Mucosa of rectum (tissue), 2 donors: ENCODE measurements around the gene VWF.
A peak's percentile ranks its signal among the peaks of the same experiment; 100 is the strongest.

Experiments
- H3K27ac ChIP-seq, 2 donors: one replicate each; pipeline ENCODE4 v1.7.0; 2013; ENCODE audit warnings: inconsistent platforms in 2 of 2, low read depth in 2 of 2, low read length in 2 of 2
- H3K27me3 ChIP-seq, 2 donors: one replicate each; pipeline ENCODE4 v1.7.0; 2013; ENCODE audit warnings: low read length in 2 of 2; ENCODE audit not compliant: control insufficient read depth in 2 of 2, insufficient read depth in 2 of 2
- H3K36me3 ChIP-seq, 2 donors: one replicate each; pipeline ENCODE4 v1.7.0; 2013; ENCODE audit warnings: low read length in 2 of 2; ENCODE audit not compliant: control insufficient read depth in 2 of 2, insufficient read depth in 2 of 2
- H3K4me1 ChIP-seq, 2 donors: one replicate each; pipeline ENCODE4 v1.7.0; 2013; ENCODE audit warnings: low read length in 2 of 2, mild to moderate bottlenecking in 1 of 2; ENCODE audit not compliant: control insufficient read depth in 2 of 2, insufficient read depth in 2 of 2
- H3K4me3 ChIP-seq, 2 donors: one replicate each; pipeline ENCODE4 v1.7.0; 2013; ENCODE audit warnings: low read length in 2 of 2
- H3K9ac ChIP-seq, 2 donors: one replicate each; pipeline ENCODE4 v1.7.0; 2013; ENCODE audit warnings: low read length in 2 of 2, low read depth in 1 of 2, mild to moderate bottlenecking in 1 of 2
- H3K9me3 ChIP-seq, 2 donors: one replicate each; pipeline ENCODE4 v1.7.0; 2013; ENCODE audit warnings: low read length in 2 of 2; ENCODE audit not compliant: control insufficient read depth in 2 of 2
- donor health status: healthy.
- donor health status: Normal muscosa, but diverticular disease.

Gene VWF

DNA sequence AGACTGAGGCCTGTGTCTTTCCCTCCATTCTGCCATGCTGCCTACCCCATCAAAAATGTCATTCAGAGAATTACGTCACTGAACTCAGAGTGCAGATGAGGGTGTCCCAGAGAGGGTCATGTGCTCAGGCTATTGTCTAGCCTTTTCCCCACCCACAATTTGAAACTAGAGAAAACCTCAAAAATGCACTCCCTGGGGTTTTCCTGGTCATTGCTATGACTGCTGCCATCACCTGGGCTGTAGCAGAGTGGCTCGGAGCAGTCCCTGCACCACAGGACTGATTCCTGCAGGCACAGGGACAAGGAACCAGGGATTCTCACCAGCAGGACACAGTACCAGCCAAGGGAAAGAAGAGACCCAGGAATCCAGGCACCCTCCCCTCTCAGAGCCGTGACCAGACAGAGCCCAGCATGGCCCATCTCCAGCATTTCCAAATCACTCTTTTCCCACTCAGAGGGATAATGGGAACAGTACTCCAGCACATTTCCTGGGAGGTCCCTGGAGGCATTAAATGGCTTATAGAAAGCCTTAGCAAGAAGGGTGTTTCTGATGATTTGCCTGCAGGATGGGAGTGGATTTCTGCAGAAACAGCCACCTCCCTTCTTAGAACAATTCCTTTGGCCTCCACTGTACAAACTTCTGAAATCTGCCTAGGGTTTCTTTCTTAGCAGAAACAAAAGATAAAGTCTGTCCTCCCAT is 45.9 kb downstream of the VWF start:
- H3K4me1 ChIP-seq: peaks cover 0 to 11% of the 10 kb centered on the region in 2 donors
- no peak overlapping the region for H3K27ac ChIP-seq
- no peak overlapping the region for H3K9ac ChIP-seq
- H3K4me3 ChIP-seq: no peak overlapping the region
- no peaks in the 10 kb centered on the region for H3K9me3 ChIP-seq
- H3K27me3 ChIP-seq: peaks cover 0 to 8% of the 10 kb centered on the region in 2 donors
- no peaks in the 10 kb centered on the region for H3K36me3 ChIP-seq

DNA sequence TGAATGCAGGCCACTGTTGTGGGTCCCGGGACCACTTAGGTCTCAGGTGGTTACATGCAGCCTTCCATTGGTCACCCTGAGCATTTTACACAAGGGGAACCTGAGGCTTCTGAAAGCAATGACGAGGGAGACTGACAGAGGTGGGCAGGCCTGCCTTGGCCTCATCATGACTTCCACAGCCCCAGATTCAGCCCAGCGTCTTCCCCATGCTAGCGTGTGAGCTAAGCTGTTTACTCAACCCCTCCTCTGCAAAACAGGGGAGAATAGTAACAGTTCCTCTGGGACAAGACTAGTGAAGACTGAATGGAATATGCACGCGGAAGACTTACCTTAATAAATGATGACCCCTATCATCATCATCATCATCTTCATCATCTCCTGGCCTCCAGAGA is 46.8 kb downstream of the VWF start:
- H3K36me3 ChIP-seq: no peaks in the 10 kb centered on the region
- H3K4me3 ChIP-seq: no peak overlapping the region
- peaks cover 0 to 8% of the 10 kb centered on the region in 2 donors for H3K27me3 ChIP-seq
- no peak overlapping the region for H3K9ac ChIP-seq
- H3K4me1 ChIP-seq: peaks cover 0 to 11% of the 10 kb centered on the region in 2 donors
- no peaks in the 10 kb centered on the region for H3K9me3 ChIP-seq
- H3K27ac ChIP-seq: no peak overlapping the region

DNA sequence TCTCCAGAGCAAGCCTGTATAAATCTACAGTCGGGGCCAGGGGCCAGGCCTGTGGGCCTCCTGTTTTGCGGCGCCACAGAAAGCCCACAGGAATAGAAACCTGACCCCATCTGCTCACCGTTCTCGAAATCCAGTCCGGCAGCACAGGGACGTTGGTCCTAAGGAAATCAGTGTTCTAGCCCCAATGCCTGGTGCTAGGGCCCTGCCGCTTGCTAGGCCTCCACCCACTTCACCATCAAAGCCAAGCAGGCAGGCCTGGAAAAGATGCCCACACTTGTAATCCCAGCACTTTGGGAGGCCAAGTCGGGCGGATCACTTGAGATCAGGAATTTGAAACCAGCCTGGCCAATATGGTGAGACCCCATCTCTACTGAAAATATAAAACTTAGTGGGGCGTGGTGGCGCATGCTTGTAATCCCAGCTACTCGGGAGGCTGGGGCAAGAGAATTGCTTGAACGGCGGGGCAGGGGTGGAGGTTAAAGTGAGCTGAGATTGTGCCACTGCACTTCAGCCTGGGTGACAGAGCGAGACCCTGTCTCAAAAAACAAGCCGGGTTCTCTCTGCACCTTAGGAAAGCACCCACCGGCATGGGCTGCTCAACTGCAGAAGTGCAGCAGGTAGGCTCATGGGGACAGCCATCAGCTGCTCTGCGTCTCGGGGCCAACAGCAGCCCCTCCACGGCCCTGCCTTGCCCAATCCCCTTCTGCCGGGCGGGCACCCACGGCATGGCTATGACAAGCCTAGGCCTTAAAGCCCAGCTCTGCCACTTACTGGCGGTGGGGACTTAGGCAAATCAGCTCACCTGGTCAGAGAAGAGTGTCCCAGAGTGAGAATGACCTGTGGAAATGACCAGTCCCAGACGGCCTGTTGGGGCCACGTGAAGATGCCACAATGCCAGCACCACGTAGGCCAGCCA is 47.4 kb downstream of the VWF start:
- Histone ChIP-seq H3K9ac (no peak overlapping the region), H3K27ac (no peak overlapping the region), H3K9me3 (no peaks in the 10 kb centered on the region), H3K36me3 (no peaks in the 10 kb centered on the region), H3K4me1 (peaks cover 0 to 11% of the 10 kb centered on the region in 2 donors), H3K4me3 (no peak overlapping the region), H3K27me3 (peaks cover 0 to 8% of the 10 kb centered on the region in 2 donors)

DNA sequence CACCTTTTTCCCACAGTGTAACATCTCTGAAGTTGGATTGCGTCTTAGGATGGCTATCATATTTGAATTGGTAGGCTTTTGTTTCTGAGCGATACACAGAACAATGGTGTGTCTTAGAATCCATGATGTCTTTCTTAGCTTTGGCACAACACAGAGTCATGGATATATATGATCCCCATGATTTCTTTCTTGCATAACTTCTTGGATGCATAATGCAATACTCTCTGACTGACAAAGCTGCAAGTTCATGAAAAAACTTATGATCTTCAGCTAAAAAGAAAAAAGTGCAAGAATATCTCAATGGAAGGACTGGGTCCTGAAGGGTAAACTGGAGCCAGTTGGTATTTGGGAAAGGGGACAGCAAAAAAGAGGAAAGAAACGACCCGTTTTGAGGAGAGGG is 48.1 kb downstream of the VWF start:
- Histone ChIP-seq H3K27me3 (peaks cover 0 to 8% of the 10 kb centered on the region in 2 donors), H3K27ac (no peak overlapping the region), H3K9ac (no peak overlapping the region), H3K9me3 (no peaks in the 10 kb centered on the region), H3K36me3 (no peaks in the 10 kb centered on the region), H3K4me1 (peaks cover 0 to 11% of the 10 kb centered on the region in 2 donors), H3K4me3 (no peak overlapping the region)

DNA sequence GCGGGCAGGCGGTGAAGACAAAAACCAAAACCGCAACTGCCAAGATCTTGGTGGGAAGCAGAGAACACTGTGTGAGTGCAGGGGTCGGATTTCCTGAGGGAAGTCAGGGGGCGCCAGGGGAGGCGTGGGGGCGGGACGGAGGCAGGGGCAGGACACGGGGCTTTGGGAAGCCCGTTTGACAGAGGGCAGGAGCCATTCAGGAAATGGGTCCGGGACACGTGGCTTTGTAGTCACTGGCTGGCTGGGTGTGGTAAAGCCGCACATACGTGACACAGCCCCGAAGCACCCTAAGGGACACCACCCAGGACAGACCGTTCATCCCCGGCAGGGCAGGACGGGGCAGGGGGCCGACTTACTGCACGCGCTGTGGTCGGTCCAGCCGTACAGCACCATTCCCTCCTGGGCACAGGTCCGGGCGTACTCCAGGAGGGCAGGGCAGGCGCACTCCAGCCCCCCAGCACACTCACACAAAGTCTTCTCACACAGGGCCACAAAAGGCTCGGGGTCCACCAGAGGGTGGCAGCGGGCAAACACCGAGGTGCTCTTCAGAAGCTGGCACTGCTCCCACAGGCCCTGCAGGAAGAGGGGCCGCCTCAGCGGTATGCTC is 49.4 kb downstream of the VWF start:
- no peak overlapping the region for H3K27ac ChIP-seq
- no peak overlapping the region for H3K9ac ChIP-seq
- H3K36me3 ChIP-seq: no peaks in the 10 kb centered on the region
- peaks cover 0 to 11% of the 10 kb centered on the region in 2 donors for H3K4me1 ChIP-seq
- H3K9me3 ChIP-seq: no peaks in the 10 kb centered on the region
- peak overlapping the region; percentile 15 to 54 for H3K4me3 ChIP-seq
- H3K27me3 ChIP-seq: peaks cover 0 to 8% of the 10 kb centered on the region in 2 donors

DNA sequence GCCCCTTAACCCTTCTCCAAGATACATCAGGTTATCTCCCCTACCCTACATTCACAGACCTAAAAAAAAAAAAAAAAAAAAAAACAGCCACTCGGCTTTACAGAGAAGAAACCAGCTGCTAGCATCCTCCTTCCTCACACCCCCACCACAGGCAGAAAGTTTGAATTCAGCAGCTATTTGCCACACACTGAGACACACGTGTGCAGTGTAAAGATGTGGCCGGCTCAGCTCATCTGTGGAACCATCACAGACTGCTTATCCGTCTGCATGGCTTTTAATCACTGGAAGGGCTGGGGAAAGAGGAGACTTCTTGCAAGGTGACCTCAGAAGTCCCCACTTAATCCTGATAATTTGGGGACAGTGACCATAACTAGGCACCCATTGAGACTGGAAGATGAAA is 50.0 kb downstream of the VWF start:
- peaks cover 0 to 11% of the 10 kb centered on the region in 2 donors for H3K4me1 ChIP-seq
- no peak overlapping the region for H3K27ac ChIP-seq
- peak overlapping the region in 1 of 2 donors; percentile 54 for H3K4me3 ChIP-seq
- no peaks in the 10 kb centered on the region for H3K36me3 ChIP-seq
- no peaks in the 10 kb centered on the region for H3K9me3 ChIP-seq
- H3K9ac ChIP-seq: no peak overlapping the region
- H3K27me3 ChIP-seq: peaks cover 0 to 8% of the 10 kb centered on the region in 2 donors

DNA sequence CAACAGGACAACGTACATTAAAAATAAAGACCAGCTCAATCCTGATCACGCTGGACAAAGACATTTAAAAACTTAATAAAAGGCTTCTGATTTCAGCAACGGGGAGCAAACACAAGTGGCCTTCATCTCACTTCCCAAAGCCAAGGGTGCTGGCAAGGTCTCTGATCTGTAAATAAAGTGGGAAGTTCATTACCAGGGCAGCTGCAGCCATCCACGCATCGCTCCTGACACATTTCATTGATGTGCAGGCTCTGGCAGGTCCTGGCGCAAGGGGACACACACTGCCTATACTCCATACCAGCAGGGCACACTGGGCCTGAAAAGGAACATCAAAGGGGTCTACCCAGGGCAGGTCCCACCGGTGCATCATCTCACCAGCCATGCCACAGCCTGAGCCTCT is 51.0 kb downstream of the VWF start:
- H3K27me3 ChIP-seq: peaks cover 0 to 8% of the 10 kb centered on the region in 2 donors
- peaks cover 0 to 11% of the 10 kb centered on the region in 2 donors for H3K4me1 ChIP-seq
- H3K9ac ChIP-seq: no peak overlapping the region
- H3K4me3 ChIP-seq: no peak overlapping the region
- H3K9me3 ChIP-seq: no peaks in the 10 kb centered on the region
- H3K36me3 ChIP-seq: no peaks in the 10 kb centered on the region
- H3K27ac ChIP-seq: no peak overlapping the region

DNA sequence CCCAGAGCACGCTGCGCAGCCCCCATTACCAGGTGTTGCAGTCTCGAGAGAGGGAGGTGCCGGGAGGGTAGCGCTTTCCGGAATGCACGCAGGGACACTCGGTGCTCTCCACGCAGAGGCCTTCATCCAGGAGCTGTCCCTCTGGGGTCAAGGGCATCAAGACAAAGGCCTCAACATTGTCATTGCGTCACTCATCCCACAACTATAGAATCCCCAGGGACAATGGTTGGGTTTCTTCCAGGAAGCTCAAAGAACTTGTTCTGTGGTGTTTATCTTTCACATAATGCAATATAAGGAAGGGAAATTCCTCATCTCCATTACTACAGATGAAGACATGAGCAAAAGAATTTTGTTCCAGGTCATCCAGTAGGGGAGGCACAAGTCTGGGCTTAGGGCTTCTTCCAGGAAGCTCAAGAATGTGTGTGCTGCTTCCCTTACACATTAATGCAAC is 52.1 kb downstream of the VWF start:
- H3K4me1 ChIP-seq: peaks cover 0 to 11% of the 10 kb centered on the region in 2 donors
- no peaks in the 10 kb centered on the region for H3K9me3 ChIP-seq
- no peak overlapping the region for H3K9ac ChIP-seq
- no peak overlapping the region for H3K4me3 ChIP-seq
- H3K27me3 ChIP-seq: peaks cover 0 to 8% of the 10 kb centered on the region in 2 donors
- H3K36me3 ChIP-seq: no peaks in the 10 kb centered on the region
- H3K27ac ChIP-seq: no peak overlapping the region

DNA sequence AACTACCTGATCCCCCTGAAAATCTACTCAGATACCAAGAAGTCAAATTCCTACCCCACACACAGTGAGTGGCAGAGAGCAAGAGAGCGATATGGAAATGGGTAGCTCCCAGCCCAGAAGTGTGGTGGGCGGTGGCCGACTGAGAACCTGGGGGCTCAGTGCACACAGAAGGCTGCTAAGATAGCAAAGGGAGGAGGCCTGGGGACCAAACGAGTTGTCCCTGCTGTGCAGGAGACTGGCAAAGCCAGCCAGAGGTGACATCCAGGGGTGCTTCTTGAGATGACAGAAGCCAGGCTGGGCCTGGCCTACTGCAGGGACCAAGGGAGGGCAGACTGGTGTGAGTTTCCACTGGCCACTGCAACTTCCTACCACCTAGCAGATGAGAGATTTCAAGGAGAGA is 52.9 kb downstream of the VWF start:
- Histone ChIP-seq H3K4me1 (peaks cover 0 to 11% of the 10 kb centered on the region in 2 donors), H3K9ac (no peak overlapping the region), H3K9me3 (no peaks in the 10 kb centered on the region), H3K27me3 (peaks cover 0 to 8% of the 10 kb centered on the region in 2 donors), H3K36me3 (no peaks in the 10 kb centered on the region), H3K4me3 (no peak overlapping the region), H3K27ac (no peak overlapping the region)
